Uterus (tissue), 4 donors: Measurements from ENCODE around the gene PRKAG2. TPM values are rescaled to one million over a fixed set of nuclear protein-coding genes. Genes with fewer than 3 reads are reported as not detected.

Experiments used
- DNase-seq, 2 donors: peaks; one replicate each; pipeline ENCODE4 v3.0.0-alpha.2; 2019 to 2020
- H3K27ac ChIP-seq, 2 donors: fragments of 200-600 bp; sonication (generic); 1 replicate in 1 of 2; 2 replicates in 1 of 2; pipeline ENCODE4 v1.5.1; 2016 to 2018
- H3K27me3 ChIP-seq, 2 donors: fragments of 200-600 bp; sonication (generic); one replicate each; pipeline ENCODE4 v1.5.1; 2018 to 2019; ENCODE audit warnings: control low read depth in 1 of 2
- H3K36me3 ChIP-seq, 2 donors: fragments of 200-600 bp; sonication (generic); one replicate each; pipeline ENCODE4 v1.5.1; 2019; ENCODE audit warnings: control low read depth in 1 of 2
- H3K4me1 ChIP-seq, 2 donors: fragments of 200-600 bp; sonication (generic); one replicate each; pipeline ENCODE4 v1.5.1; 2018 to 2019; ENCODE audit warnings: control low read depth in 1 of 2
- H3K4me3 ChIP-seq, 2 donors: fragments of 200-600 bp; sonication (generic); 1 replicate in 1 of 2; 2 replicates in 1 of 2; pipeline ENCODE4 v1.5.1; 2018 to 2019; ENCODE audit warnings: mild to moderate bottlenecking in 1 of 2
- H3K9me3 ChIP-seq, 2 donors: fragments of 200-600 bp; sonication (generic); one replicate each; pipeline ENCODE4 v1.5.1; 2019; ENCODE audit warnings: control low read depth in 1 of 2
- POLR2A ChIP-seq, 2 donors: fragments of 450-650 bp; IDR thresholded peaks; one replicate each; pipeline ENCODE4 v1.6.1; 2016; ENCODE audit warnings: antibody characterized with exemption in 2 of 2, mild to moderate bottlenecking in 1 of 2, moderate library complexity in 1 of 2
- intact Hi-C: fragments of 100-400 bp; cut with DNase I; formaldehyde crosslinking; loops from one replicate; pipeline ENCODE4 v1.15.1; 2023; ENCODE audit warnings: low total_unique reads
- total RNA-seq, 4 donors: library from RNA; depleted of rRNA in 3 of 4; stranded (reverse); fragments of >200 nt in 3 of 4; gene quantifications; one replicate each; pipeline versions ENCODE4 v1.1.0 to v1.2.4, GENCODE V29; 2014 to 2023
- TF ChIP-seq, protein P1 (sequence below), 4 experiments: fragments of 200-600 bp in 2 of 4; fragments of 450-650 bp in 2 of 4; sonication (generic) in 2 of 4; IDR thresholded peaks; one replicate each; pipeline ENCODE4 v1.5.1; 2016 to 2019; ENCODE audit warnings: antibody characterized with exemption in 4 of 4, mild to moderate bottlenecking in 2 of 4, moderate library complexity in 1 of 4
- donor health status: DM: yes; HTN: yes; CAD: no.

Gene PRKAG2
- total RNA-seq, 4 donors from 2014 or later = 15.1 to 66.2 (median 33.6) TPM

DNA sequence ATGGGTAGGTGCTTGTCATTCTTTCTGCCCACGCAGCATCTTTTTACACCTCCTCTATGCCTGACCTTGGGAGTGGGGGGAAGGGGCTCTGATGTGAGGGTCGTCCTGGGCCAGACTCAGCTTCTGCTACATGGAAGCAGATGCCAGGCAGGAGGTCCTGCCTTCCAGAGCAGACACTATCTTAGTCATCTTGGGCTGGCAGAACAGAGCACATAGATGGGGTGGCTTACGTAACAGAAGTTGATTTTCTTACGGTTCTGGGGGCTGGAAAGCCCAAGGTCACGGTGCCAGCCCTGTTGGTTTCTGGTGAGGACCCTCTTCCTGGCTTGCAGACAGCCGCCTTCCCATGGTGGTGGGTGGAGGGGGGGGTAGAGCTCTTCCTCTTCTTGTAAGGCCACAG is 159.0 kb downstream of the PRKAG2 start:
- Histone ChIP-seq H3K4me3 (no peak overlapping the region), H3K27me3 (no peaks in the 10 kb centered on the region), H3K4me1 (no peaks in the 10 kb centered on the region), H3K27ac (no peak overlapping the region), H3K36me3 (no peaks in the 10 kb centered on the region), H3K9me3 (no peaks in the 10 kb centered on the region)
- intact Hi-C loops = no loop called here
- TF ChIP-seq POLR2A (IDR thresholded peaks at IDR 0.05) = no peak
- TF ChIP-seq, protein P1, sequence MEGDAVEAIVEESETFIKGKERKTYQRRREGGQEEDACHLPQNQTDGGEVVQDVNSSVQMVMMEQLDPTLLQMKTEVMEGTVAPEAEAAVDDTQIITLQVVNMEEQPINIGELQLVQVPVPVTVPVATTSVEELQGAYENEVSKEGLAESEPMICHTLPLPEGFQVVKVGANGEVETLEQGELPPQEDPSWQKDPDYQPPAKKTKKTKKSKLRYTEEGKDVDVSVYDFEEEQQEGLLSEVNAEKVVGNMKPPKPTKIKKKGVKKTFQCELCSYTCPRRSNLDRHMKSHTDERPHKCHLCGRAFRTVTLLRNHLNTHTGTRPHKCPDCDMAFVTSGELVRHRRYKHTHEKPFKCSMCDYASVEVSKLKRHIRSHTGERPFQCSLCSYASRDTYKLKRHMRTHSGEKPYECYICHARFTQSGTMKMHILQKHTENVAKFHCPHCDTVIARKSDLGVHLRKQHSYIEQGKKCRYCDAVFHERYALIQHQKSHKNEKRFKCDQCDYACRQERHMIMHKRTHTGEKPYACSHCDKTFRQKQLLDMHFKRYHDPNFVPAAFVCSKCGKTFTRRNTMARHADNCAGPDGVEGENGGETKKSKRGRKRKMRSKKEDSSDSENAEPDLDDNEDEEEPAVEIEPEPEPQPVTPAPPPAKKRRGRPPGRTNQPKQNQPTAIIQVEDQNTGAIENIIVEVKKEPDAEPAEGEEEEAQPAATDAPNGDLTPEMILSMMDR (IDR thresholded peaks at IDR 0.05) = no peak
- DNase-seq = no peak

DNA sequence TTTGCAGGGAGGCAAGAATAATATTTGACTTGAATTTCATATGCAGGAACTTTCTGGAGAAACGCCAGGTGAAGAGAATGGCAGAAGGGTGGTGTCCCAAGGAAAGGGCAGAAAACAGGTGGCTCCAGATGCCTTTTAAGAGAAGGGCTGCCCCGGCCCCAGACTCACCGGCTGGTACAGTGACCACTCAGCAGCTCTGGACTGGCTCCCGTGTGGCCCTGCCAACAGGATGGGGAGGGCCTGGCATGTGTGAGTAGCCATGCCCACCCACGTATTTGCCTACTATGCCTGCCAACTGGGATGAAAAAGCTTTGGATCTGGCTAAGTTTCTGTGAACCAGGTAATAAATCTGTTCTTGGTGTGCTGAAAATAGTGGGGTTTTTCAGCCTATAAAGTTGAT is 159.5 kb downstream of the PRKAG2 start:
- H3K4me3 ChIP-seq = no peak overlapping the region
- H3K27me3 ChIP-seq = no peaks in the 10 kb centered on the region
- H3K36me3 ChIP-seq = no peaks in the 10 kb centered on the region
- H3K27ac ChIP-seq = no peak overlapping the region
- H3K4me1 ChIP-seq = no peaks in the 10 kb centered on the region
- intact Hi-C loops = no loop called here
- no peak for TF ChIP-seq POLR2A (IDR thresholded peaks at IDR 0.05)
- TF ChIP-seq, protein P1 (IDR thresholded peaks at IDR 0.05) = no peak
- no peaks in the 10 kb centered on the region for H3K9me3 ChIP-seq
- no peak for DNase-seq

DNA sequence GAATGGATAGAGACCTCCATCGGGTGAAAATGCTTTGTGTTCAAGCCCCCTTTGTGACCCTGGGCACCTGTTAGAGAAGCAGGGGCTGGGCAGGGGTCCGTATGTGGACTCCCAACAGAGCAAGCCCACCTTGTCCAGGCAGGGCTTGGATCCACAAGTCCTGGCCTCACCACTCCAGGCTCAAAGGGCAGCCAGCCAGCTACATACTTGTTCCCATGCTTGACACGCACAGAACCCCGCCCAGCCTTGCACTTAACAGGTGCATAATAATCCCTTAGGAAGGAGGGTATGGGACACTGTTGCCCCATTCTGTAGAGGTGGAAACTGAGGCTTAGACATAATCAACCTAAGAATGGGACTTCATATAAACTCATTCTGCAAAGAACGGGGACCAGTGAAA is 160.6 kb downstream of the PRKAG2 start:
- no peaks in the 10 kb centered on the region for H3K4me1 ChIP-seq
- no peak overlapping the region for H3K4me3 ChIP-seq
- intact Hi-C loops = no loop called here
- no peaks in the 10 kb centered on the region for H3K9me3 ChIP-seq
- DNase-seq = no peak
- H3K27ac ChIP-seq = no peak overlapping the region
- no peaks in the 10 kb centered on the region for H3K36me3 ChIP-seq
- H3K27me3 ChIP-seq = no peaks in the 10 kb centered on the region
- TF ChIP-seq, protein P1 (IDR thresholded peaks at IDR 0.05) = no peak
- no peak for TF ChIP-seq POLR2A (IDR thresholded peaks at IDR 0.05)

DNA sequence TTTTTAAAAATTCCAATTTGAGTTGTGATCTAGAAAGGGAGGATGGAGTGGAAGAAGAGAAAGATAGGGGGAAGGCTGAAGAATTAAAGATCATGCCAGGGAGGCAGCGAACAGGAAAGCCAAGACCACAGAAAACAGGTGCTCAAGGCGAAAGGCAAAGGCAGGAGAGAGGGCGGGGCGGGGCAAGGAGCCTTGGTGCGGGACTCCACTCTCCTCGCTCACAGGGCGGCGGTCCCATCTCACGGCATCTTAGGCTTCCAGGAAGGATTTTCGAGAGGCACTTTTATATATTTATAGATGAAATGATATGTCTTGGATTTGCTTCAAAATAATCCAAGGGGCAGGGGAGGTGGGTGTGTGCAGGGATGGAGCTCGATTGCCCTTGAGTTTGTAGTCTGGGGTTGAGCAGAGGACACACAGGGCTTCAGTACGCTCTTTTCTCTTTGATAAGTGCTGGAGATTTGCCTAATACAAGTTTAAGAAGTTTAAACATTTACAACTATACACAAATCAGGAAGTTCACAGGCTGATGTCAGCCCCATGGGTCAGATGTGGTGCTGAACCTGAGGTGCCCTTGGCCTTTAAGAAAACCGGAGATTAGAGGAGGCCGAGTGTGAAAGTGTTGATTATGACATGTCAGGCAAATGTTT is 161.1 kb downstream of the PRKAG2 start:
- DNase-seq = no peak
- TF ChIP-seq, protein P1 (IDR thresholded peaks at IDR 0.05) = no peak
- no peak for TF ChIP-seq POLR2A (IDR thresholded peaks at IDR 0.05)
- no peaks in the 10 kb centered on the region for H3K27me3 ChIP-seq
- H3K4me1 ChIP-seq = no peaks in the 10 kb centered on the region
- H3K36me3 ChIP-seq = no peaks in the 10 kb centered on the region
- no peaks in the 10 kb centered on the region for H3K9me3 ChIP-seq
- H3K4me3 ChIP-seq = no peak overlapping the region
- intact Hi-C loops = no loop called here
- H3K27ac ChIP-seq = no peak overlapping the region

DNA sequence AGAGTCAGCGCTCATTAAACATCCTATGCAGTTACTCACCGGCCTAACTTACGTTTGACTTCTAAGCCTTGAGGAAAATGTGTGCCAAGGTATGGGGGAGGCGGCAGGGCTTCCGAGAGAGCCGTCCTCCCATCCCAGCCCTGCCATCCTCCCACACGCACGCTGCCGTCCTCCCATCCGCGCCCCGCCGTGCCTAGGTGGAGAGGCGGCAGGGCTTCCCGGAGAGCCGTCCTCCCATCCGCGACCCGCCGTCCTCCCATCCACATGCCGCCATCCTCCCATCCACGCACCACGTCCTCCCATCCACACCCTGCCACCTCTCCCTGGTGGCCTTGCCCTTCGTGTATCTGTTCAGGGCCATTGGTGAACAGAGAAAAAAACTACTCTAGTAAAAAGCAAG is 162.7 kb downstream of the PRKAG2 start:
- DNase-seq = no peak
- H3K27ac ChIP-seq = no peak overlapping the region
- no peak overlapping the region for H3K4me3 ChIP-seq
- no peaks in the 10 kb centered on the region for H3K9me3 ChIP-seq
- TF ChIP-seq, protein P1 (IDR thresholded peaks at IDR 0.05) = no peak
- TF ChIP-seq POLR2A (IDR thresholded peaks at IDR 0.05) = no peak
- H3K36me3 ChIP-seq = no peaks in the 10 kb centered on the region
- intact Hi-C loops = no loop called here
- H3K4me1 ChIP-seq = no peaks in the 10 kb centered on the region
- H3K27me3 ChIP-seq = no peaks in the 10 kb centered on the region
